Measurements from ENCODE around the gene FNDC11. TPM values are rescaled to one million over a fixed set of nuclear protein-coding genes. Genes with fewer than 3 reads are reported as not detected.

FNDC11 gene
- total RNA-seq, 1 experiment from 2014 or later, result not detected

DNA sequence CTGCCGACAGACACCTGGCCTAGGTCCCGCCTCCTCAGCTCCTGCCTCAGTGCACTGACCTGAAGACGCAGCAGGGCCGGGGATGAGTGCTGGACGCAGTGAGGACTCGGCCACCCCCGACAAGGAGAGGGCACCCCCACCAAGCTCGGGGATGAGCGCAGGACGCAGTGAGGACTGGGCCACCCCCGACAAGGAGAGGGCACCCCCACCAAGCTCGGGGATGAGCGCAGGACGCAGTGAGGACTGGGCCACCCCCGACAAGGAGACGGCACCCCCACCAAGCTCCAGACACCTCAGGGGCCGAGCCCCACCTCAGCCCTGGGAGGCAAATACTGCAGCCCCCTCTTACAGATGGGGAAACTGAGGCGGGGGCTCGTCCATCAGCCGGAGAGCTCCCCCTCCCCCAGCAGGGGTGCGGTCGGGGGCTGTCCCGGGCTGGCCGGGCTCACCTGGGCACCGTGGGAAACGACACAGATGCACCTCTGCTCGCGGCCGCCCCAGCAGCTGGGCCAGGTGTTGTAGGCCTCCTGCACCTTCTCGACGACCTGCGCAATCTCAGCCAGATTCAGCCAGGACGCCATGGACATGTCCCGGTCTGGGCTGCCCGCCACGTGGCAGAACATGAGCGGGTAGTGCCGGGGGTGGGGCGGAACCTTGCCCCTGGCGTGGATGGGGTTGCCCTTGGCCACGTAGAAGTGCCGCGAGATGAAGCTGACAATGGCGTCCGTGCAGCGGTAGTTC lies 12.6 kb downstream of the FNDC11 start:
- TF ChIP-seq, protein P1, sequence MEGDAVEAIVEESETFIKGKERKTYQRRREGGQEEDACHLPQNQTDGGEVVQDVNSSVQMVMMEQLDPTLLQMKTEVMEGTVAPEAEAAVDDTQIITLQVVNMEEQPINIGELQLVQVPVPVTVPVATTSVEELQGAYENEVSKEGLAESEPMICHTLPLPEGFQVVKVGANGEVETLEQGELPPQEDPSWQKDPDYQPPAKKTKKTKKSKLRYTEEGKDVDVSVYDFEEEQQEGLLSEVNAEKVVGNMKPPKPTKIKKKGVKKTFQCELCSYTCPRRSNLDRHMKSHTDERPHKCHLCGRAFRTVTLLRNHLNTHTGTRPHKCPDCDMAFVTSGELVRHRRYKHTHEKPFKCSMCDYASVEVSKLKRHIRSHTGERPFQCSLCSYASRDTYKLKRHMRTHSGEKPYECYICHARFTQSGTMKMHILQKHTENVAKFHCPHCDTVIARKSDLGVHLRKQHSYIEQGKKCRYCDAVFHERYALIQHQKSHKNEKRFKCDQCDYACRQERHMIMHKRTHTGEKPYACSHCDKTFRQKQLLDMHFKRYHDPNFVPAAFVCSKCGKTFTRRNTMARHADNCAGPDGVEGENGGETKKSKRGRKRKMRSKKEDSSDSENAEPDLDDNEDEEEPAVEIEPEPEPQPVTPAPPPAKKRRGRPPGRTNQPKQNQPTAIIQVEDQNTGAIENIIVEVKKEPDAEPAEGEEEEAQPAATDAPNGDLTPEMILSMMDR (IDR thresholded peaks at IDR 0.05; ENCODE audit: unreplicated experiment), result no peak
- no peaks in the 10 kb centered on the region for H3K4me1 Mint-ChIP-seq (ENCODE audit: low read depth, unreplicated experiment)
- DNase-seq, result no peak
- no peaks in the 10 kb centered on the region for H3K27me3 Mint-ChIP-seq (ENCODE audit: unreplicated experiment)
- H3K9me3 Mint-ChIP-seq (ENCODE audit: low read depth, unreplicated experiment), result no peaks in the 10 kb centered on the region
- no peak overlapping the region for H3K27ac Mint-ChIP-seq (ENCODE audit: unreplicated experiment)
- intact Hi-C loops (cut with micrococcal nuclease; ENCODE audit: unreplicated experiment), result no loop called here
- no peak overlapping the region for H3K4me3 Mint-ChIP-seq (ENCODE audit: low read depth, unreplicated experiment)
- no TSS peak for BruUV-seq (replicated peaks)
- CTCF ChIA-PET, result interaction anchor here (0.6 to 1.4 kb wide), 2 partner anchors 75 to 316 kb away, joined by 3 to 7 read pairs; no protein-coding TSS in a partner anchor
- peaks cover 65% of the 10 kb centered on the region for H3K36me3 Mint-ChIP-seq (ENCODE audit: insufficient read depth, unreplicated experiment)

DNA sequence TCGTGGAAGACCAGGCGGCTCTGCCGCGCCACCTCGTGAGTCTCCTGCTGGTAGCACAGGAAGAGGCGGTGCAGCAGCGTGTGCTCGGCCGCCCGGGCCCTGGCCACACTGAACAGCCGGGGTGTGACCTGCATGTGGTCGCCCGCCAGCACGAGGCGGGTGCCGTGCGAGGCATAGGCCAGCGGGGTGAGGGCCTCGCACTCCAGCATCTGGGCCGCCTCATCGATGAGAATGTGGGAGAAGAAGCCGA lies 13.1 kb downstream of the FNDC11 start:
- H3K9me3 Mint-ChIP-seq (ENCODE audit: low read depth, unreplicated experiment), result no peaks in the 10 kb centered on the region
- CTCF ChIA-PET, result no interaction called here
- no peak overlapping the region for H3K4me3 Mint-ChIP-seq (ENCODE audit: low read depth, unreplicated experiment)
- H3K27ac Mint-ChIP-seq (ENCODE audit: unreplicated experiment), result no peak overlapping the region
- intact Hi-C loops (cut with micrococcal nuclease; ENCODE audit: unreplicated experiment), result no loop called here
- peaks cover 60% of the 10 kb centered on the region for H3K36me3 Mint-ChIP-seq (ENCODE audit: insufficient read depth, unreplicated experiment)
- BruUV-seq (replicated peaks), result no TSS peak
- no peak for DNase-seq
- no peaks in the 10 kb centered on the region for H3K27me3 Mint-ChIP-seq (ENCODE audit: unreplicated experiment)
- TF ChIP-seq, protein P1 (IDR thresholded peaks at IDR 0.05; ENCODE audit: unreplicated experiment), result no peak
- H3K4me1 Mint-ChIP-seq (ENCODE audit: low read depth, unreplicated experiment), result no peaks in the 10 kb centered on the region

DNA sequence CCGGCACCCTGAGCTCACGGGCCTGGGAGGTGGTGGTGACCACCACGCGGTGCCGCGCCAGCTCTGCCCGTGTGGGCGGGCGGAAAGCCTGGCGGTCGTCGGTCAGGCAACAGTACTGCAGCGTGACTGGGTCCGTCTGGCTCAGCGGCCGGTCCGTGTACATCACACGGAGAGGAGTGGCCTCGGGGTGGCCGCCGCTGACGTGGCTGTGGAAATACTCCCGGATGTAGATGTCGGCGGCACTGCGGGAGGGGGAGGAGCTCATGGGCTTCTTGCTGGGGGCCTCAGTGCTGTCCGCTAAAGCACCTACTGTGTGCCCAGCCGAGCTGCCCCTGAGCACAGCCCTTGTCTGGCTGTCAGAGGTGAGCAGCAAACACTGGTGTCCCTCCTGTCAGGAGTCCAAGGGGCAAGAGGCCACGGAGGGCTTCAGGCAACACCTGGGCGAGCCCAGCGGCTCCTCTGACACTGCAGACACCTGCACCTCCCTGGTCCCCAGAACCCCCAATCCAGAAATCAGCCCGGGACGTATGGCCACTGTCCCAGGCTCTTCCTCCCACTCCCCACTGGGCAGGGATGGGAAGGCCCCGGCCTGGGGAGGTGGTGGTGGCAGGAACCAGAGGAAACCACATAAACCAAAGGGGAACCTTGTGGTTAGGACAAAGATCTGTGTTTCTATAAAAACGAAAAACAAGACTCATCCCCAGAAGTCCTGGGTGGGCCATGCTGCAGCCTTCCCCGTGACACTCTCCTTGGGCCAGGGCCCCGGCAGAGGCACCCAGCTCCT lies 13.6 kb downstream of the FNDC11 start:
- Mint-ChIP-seq H3K4me3 (ENCODE audit: low read depth, unreplicated experiment) (no peak overlapping the region), H3K4me1 (ENCODE audit: low read depth, unreplicated experiment) (no peaks in the 10 kb centered on the region), H3K27me3 (ENCODE audit: unreplicated experiment) (no peaks in the 10 kb centered on the region), H3K9me3 (ENCODE audit: low read depth, unreplicated experiment) (no peaks in the 10 kb centered on the region), H3K36me3 (ENCODE audit: insufficient read depth, unreplicated experiment) (peaks cover 61% of the 10 kb centered on the region), H3K27ac (ENCODE audit: unreplicated experiment) (no peak overlapping the region)
- CTCF ChIA-PET, result interaction anchor here (0.6 kb wide), 1 partner anchor 60 kb away, joined by 8 read pairs; no protein-coding TSS in a partner anchor
- no peak for DNase-seq
- TF ChIP-seq, protein P1 (IDR thresholded peaks at IDR 0.05; ENCODE audit: unreplicated experiment), result no peak
- BruUV-seq (replicated peaks), result no TSS peak
- intact Hi-C loops (cut with micrococcal nuclease; ENCODE audit: unreplicated experiment), result no loop called here

DNA sequence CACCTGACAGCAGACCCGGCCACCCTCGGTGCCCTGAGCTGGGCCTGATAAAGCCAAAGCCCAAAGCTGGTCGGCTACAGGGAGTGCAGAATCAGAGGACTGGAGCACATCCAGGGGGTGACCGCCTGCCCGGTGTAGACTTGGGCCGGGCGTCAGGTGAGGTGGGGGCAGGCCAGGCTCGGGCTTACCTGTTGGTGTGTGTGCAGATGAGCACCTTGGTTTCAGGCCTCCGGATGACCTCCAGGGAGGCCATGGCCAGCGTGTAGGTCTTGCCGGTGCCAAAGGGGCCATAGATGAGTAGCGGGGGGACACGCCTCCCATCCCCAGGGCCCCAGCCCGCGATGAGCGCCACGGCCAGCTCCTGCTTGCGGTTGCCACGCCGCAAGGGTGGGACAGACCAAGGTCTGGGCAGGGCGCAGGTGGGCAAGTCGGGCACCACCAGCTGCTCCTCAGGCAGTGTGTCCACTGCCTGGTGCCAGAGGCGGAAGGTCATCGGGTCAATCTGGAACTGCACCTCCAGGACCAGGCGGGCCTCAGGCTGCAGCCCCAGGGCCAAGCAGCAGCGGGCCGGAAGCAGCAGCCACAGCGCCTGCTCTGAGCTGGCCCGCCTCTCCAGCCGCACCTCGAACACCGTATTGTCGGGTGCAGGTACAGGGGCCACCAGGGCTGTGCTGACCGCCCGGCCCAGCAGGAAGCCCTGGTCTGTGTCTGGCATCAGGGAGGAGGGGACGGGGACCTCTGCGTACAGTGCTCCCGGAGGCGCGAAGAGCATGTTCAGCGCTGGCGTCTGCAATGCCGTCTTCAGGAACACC lies 14.4 kb downstream of the FNDC11 start:
- Mint-ChIP-seq H3K4me1 (ENCODE audit: low read depth, unreplicated experiment) (no peaks in the 10 kb centered on the region), H3K9me3 (ENCODE audit: low read depth, unreplicated experiment) (no peaks in the 10 kb centered on the region), H3K27me3 (ENCODE audit: unreplicated experiment) (no peaks in the 10 kb centered on the region), H3K4me3 (ENCODE audit: low read depth, unreplicated experiment) (no peak overlapping the region), H3K27ac (ENCODE audit: unreplicated experiment) (no peak overlapping the region), H3K36me3 (ENCODE audit: insufficient read depth, unreplicated experiment) (peaks cover 69% of the 10 kb centered on the region)
- no peak for DNase-seq
- BruUV-seq (replicated peaks), result no TSS peak
- intact Hi-C loops (cut with micrococcal nuclease; ENCODE audit: unreplicated experiment), result no loop called here
- TF ChIP-seq, protein P1 (IDR thresholded peaks at IDR 0.05; ENCODE audit: unreplicated experiment), result no peak
- CTCF ChIA-PET, result interaction anchor here (0.5 to 0.6 kb wide), 2 partner anchors 9 to 60 kb away, joined by 3 to 8 read pairs; no protein-coding TSS in a partner anchor

Measured in Calu3 (cell line).